Measurements from ENCODE around the gene ZBTB17.

DNA sequence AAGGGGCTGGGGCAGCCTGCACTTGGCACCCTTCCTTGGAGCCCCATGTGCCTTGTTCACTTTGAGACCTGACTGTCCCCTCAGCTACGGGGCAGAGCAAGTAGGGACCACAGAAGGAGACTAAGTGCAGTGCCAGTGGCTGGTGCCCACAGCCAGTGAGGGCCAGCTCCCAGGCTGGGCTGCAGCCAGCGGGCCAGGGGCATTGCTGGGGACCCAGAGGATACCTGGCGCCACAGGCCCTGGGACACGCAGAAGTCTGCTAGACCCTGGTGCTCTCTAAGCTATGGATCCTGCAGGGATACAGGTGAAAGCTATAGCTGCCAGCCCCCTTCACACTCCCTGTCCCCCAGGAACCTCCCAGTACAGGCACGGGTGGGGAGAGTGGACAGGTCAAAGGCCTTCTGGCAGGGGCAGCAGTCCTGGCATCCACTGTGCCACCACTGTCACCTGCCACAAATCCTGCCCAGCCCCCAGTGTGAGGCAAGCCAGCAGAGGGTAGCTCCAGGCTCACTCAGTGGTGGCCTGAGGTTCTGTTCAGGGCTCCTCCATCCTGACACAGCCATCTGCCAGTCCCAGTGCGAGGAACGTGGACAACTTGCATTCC is 47.3 kb upstream of the ZBTB17 start:
- TF ChIP-seq, protein P1, sequence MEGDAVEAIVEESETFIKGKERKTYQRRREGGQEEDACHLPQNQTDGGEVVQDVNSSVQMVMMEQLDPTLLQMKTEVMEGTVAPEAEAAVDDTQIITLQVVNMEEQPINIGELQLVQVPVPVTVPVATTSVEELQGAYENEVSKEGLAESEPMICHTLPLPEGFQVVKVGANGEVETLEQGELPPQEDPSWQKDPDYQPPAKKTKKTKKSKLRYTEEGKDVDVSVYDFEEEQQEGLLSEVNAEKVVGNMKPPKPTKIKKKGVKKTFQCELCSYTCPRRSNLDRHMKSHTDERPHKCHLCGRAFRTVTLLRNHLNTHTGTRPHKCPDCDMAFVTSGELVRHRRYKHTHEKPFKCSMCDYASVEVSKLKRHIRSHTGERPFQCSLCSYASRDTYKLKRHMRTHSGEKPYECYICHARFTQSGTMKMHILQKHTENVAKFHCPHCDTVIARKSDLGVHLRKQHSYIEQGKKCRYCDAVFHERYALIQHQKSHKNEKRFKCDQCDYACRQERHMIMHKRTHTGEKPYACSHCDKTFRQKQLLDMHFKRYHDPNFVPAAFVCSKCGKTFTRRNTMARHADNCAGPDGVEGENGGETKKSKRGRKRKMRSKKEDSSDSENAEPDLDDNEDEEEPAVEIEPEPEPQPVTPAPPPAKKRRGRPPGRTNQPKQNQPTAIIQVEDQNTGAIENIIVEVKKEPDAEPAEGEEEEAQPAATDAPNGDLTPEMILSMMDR (IDR thresholded peaks at IDR 0.05), result no peak
- TF ChIP-seq BHLHE40 (IDR thresholded peaks at IDR 0.05; ENCODE audit: low read depth, low read length), result no peak
- TF ChIP-seq CEBPB (IDR thresholded peaks at IDR 0.05), result no peak
- no peak for TF ChIP-seq POLR2A (IDR thresholded peaks at IDR 0.05; ENCODE audit: low read length)
- TF ChIP-seq KDM1A (IDR thresholded peaks at IDR 0.05; ENCODE audit: low read depth), result no peak
- TF ChIP-seq, protein P2, sequence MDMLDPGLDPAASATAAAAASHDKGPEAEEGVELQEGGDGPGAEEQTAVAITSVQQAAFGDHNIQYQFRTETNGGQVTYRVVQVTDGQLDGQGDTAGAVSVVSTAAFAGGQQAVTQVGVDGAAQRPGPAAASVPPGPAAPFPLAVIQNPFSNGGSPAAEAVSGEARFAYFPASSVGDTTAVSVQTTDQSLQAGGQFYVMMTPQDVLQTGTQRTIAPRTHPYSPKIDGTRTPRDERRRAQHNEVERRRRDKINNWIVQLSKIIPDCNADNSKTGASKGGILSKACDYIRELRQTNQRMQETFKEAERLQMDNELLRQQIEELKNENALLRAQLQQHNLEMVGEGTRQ (IDR thresholded peaks at IDR 0.05), result no peak
- TF ChIP-seq, protein P3, sequence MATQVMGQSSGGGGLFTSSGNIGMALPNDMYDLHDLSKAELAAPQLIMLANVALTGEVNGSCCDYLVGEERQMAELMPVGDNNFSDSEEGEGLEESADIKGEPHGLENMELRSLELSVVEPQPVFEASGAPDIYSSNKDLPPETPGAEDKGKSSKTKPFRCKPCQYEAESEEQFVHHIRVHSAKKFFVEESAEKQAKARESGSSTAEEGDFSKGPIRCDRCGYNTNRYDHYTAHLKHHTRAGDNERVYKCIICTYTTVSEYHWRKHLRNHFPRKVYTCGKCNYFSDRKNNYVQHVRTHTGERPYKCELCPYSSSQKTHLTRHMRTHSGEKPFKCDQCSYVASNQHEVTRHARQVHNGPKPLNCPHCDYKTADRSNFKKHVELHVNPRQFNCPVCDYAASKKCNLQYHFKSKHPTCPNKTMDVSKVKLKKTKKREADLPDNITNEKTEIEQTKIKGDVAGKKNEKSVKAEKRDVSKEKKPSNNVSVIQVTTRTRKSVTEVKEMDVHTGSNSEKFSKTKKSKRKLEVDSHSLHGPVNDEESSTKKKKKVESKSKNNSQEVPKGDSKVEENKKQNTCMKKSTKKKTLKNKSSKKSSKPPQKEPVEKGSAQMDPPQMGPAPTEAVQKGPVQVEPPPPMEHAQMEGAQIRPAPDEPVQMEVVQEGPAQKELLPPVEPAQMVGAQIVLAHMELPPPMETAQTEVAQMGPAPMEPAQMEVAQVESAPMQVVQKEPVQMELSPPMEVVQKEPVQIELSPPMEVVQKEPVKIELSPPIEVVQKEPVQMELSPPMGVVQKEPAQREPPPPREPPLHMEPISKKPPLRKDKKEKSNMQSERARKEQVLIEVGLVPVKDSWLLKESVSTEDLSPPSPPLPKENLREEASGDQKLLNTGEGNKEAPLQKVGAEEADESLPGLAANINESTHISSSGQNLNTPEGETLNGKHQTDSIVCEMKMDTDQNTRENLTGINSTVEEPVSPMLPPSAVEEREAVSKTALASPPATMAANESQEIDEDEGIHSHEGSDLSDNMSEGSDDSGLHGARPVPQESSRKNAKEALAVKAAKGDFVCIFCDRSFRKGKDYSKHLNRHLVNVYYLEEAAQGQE (IDR thresholded peaks at IDR 0.05), result no peak
- no peak for TF ChIP-seq RFX5 (IDR thresholded peaks at IDR 0.05)
- no peak for TF ChIP-seq RAD21 (conservative IDR thresholded peaks at IDR 0.05 in 1 of 2, IDR thresholded peaks at IDR 0.05 in 1 of 2)
- no peak for TF ChIP-seq EP300 (IDR thresholded peaks at IDR 0.05)
- TF ChIP-seq HDAC2 (IDR thresholded peaks at IDR 0.05), result no peak
- no peak for TF ChIP-seq JUN (IDR thresholded peaks at IDR 0.05)
- no peak for TF ChIP-seq EHMT2 (IDR thresholded peaks at IDR 0.05; ENCODE audit: low read depth)
- no peak for TF ChIP-seq CHD2 (IDR thresholded peaks at IDR 0.05; ENCODE audit: low read length, partially characterized antibody)
